Measurements from ENCODE around the gene IL1F10. TPM values are rescaled to one million over a fixed set of nuclear protein-coding genes. Genes with fewer than 3 reads are reported as not detected.
A peak's percentile ranks its signal among the peaks of the same experiment; 100 is the strongest.

IL1F10 gene
- total RNA-seq, 1 donor from 2014 or later, result not detected

DNA sequence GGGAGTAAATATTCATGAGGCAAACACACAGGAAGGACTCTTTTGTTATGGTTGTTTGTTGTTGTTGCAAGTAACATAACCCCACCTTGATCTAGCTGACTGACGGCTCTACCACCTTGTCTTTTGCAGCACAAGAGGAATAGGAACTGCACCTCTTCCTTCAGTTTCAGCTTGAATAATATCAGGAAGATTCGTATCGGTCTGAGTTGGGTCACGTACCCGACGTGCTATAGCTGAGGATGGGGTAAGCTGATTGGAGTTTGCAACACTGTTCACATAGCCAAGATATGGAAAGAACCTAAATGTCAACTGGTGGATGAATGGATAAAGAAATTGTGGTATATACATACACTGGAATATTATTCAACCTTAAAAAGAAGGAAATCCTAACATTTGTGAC, 45.1 kb downstream of the IL1F10 start:
- no peak for ATAC-seq

DNA sequence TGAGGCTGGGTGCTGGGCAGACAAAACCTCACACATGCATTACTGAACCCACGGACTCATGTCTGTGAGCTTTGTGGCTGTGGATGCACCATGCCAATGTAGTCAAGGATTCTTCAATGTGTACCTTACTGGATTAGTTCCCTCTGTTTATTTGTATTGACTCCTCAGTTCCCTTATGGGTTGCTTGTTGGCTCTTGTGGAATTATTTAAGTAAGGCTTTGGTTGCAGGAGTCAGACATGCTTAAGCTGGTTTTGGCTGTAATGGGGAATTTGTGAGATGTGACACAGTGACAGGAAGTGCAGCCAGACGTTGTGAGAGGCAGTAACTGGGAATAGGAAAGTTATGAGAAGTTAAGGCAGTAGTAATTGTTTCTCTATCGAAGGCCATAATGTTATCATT, 46.0 kb downstream of the IL1F10 start:
- ATAC-seq, result no peak

DNA sequence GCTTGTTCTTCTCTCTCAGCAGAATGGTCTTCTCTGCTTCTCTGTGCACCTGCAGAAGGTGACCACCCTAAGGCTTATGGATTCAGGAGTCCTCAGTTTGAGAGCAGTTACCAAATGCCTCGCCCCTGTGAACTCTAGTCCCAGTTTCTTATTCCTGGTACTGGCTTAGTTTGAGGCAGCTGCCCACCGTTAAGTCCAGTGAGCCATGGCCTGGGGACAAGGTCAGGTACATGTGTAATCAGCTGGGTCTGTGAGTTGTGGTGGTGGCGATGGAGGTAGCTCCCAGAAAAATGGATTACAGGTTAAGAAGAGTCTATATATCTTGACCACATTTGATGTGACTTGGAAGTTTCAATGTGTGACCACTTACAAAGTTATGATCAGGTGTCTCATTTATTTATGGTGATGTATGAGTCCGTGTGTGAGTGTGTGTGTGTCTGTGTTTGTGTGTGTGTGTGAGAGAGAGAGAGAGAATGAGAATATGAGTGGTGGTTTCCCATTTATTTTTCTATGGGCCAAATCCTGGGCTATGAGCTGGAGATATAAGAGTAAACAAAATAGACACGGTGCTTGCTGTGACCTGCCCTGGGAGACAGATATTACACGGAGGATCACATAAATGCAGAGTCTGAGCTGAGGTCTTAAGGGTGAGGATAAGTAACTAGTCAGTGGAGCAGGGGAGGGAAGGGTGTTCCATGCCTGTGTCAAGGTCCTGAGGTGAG, 46.6 kb downstream of the IL1F10 start:
- peak; percentile 16 for ATAC-seq

DNA sequence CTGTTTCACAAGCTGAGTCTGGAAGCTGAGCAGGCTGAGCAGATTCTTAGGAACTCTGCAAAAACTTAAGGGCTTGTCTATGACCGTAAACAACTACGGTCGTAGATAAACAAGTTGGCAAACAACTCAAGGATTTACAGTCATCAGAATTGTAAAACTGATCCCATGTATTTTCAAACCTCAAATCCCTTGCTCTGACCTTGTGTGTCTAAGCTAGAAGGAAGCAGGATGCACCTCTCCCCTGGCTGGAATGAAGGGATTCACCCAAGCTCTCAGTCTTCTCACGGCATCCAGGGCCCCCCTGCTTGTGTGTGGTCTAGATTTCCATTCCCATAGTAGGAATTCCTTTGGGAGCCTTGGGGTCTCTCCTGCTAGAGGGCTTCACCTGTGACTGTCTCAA, 47.2 kb downstream of the IL1F10 start:
- no peak for ATAC-seq

DNA sequence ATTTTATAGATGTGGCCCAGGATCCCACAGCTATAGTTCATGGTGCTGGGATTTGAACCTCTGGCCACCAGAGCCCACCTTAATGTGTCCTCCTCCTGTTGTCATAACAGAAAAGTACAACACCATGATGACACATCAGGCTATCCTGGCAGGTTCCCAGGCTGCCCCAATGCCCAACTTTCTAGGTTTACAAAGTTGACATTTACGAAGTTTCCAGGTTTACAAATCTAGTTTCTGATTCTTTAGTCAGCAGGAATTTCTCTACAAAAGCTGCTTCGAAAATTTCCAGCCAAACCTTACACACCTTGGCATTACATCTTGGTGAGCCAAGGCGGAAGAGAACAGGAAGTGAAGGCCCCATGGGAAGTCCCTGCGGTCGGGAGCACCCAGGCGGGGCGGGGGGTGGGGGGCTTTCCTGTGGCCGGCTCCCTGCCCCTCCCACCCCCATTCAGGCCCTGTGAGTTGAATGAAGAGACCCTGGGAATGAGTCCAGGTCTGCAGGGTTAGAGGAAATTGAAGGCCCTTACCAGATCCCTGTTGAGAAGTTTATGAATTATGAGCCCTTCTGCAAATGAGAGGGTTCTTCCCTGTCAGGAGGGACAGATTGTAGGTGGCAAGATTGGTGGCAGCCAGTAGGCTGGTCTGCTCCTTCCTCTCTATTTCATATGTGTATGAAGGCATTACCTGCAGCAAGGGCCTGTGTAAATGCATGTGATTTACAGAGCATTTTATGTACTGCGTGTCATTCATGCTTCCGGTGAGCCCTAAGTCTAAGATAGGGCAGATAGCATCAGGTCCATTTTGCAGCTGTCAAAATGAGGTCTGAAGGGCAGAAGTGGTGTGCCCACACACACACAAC, 48.6 kb downstream of the IL1F10 start:
- no peak for ATAC-seq

DNA sequence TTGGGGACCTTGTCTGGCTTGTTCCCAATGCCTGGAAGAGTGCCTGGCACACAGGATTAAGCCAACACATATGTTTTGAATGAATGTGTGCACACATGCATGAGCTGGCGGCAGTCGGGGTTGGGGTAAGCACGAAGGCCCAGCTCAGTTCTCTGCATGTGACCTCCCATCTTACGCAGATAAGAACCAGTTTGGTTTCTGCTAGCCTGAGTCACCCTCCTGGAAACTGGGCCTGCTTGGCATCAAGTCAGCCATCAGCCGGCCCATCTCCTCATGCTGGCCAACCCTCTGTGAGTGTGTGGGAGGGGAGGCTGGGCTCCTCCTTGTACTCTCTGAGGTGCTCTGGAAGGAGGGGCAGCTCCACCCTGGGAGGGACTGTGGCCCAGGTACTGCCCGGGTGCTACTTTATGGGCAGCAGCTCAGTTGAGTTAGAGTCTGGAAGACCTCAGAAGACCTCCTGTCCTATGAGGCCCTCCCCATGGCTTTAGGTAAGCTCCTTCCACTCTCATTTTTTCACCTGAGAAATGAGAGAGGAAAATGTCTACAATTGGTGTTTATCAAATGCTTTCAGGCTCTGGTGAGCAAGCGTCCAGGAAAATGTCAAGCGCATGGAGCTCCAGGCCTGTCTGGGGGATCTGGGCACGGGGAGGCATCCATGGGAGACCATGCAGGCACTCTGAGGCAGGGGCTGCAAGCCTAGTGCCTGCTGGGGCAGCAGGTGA, 49.9 kb downstream of the IL1F10 start:
- peak; percentile 95 for ATAC-seq

DNA sequence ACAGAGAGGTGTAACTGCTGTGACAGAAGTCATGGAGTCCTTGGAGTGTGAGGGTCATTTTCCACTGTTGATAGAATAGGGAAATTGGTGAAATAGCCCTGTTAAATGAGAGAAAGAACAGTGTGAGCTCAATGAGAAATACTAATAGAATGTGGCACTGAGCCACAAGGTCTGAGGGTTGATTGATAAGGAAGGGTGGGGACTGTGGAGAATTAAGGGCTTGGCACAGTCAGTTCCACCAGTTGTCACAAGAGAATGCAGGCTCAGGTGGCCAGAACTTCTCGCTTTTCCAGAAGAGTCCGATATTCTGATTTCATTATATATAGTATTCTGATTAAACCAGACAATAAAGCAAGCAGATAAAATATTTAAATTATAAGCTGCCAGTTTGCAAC, 50.5 kb downstream of the IL1F10 start:
- ATAC-seq, result no peak

DNA sequence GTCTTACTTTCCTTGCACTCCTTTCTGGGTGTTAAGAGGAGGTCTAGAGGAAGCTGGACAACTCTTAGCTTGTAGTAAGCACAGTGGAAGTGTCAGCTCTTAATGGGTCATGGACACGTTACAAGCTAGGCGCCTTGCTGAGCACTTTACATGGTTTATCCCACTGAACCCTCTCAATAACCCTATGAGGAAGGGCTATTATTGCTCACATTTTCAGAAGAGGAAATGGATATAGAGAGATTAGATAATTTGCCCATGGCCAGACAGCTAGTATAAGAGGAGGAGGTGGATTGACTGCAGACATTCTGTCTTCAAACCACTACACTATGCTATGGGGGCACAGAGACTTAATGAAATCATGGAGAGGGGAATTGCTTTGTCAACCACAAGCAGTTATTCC, 51.3 kb downstream of the IL1F10 start:
- ATAC-seq, result no peak

DNA sequence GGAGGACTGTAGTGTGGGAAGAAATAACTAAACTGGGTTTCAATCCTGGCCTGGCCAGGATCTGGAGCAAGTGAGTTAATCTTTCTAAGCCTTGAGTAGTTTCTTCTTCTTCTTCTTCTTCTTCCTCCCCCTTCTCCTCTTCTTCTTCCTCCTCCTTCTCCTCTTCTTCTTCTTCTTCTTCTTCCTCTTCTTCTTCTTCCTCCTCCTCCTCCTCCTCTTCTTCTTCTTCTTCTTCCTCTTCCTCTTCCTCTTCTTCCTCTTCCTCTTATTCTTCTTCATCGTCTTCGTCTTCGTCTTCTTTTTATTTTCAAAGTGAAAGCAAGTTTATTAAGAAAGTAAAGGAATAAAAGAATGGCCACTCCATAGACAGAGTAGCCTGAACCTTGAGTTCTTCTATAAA, 53.1 kb downstream of the IL1F10 start:
- ATAC-seq, result no peak

DNA sequence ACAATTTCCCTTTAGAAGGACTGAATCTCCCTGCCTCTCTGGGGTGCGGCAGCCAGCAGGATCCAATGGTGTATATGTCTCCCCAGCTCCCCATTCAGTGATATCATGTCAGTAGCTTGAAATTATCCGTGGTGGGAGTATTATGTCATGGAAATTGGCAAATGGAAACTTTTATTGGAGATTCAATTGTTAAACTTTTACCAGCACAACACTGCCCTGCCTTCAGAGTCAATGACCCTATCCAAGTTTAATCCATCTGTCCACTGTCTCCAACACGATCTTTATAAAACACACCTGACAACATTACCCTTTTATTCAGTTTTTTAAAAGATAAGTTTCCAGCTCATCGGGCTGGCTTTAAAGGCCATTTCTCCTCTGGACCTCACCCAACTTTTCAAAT, 54.6 kb downstream of the IL1F10 start:
- no peak for ATAC-seq

DNA sequence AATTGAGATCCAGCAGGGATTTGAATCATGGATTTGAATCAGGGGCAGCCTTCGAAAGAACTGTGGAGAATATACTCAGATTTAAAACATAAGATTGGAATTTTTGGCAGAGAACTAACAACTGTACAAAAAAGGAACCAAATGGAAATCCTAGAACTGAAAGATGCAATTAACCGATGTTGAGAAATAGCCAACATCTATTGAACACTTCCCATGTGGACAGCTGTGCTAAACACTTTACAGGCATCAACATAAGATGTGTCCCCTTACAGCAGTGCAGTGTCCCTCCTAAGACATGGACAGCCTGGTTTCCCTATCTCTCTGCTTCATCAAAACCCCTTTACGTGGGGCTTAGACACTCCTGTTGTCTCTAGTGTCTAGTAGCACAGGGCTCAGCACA, 56.0 kb downstream of the IL1F10 start:
- peak; percentile 2 for ATAC-seq

DNA sequence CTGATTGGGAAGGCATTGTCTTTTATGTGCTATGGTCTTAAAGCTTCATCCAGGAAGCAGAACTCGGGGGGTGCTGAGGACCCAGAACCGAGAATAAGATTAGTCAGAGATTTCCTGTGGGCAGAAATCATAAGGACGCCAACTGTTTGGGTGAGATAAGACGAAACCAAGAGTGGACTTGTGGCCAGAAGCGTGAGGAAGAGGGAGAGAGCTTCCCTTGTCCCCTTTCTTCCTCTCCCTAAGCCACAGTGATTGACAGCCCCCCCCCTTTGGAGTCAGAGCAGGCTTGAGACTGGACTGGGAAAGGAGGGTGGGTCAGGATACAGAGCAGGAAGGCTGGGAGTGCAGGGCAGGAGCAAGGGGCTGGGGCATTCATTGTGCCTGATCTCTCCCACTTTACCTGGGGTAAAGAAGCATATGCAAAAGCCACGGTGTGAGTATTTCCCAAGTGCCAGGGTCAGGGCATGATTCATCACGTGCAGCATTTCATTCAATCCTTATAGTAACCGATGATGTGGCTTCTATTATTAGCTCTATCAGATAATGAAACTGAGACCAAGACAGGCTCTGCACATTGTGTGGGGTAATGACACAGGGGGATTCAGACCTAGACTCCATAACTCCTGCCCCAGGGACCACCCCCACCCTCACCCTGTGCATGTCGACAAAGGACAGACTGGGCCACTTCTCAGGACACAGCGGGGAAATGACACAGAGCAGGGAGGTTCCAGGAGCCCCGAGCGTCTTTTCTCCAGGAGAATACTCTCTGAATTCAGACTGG, 56.6 kb downstream of the IL1F10 start:
- peak; percentile 40 for ATAC-seq

Other genes starting within 250 kb of the IL1F10 start
- gene IL1B, start 231.2 kb upstream of the IL1F10 start, total RNA-seq, result 4.1 TPM
- not detected for gene IL37, start 156.8 kb upstream of the IL1F10 start, total RNA-seq
- gene IL36G, start 90.0 kb upstream of the IL1F10 start, total RNA-seq, result 27.4 TPM
- gene IL36A, start 62.5 kb upstream of the IL1F10 start, total RNA-seq, result 167 TPM
- gene IL36B, start 15.1 kb upstream of the IL1F10 start, total RNA-seq, result 1.4 TPM
- 64.1 TPM for gene IL36RN, start 8.8 kb upstream of the IL1F10 start, total RNA-seq
- 871 TPM for gene IL1RN, start 59.6 kb downstream of the IL1F10 start, total RNA-seq
- 38.6 TPM for gene PSD4, start 106.0 kb downstream of the IL1F10 start, total RNA-seq
- 6.1 TPM for gene PAX8, start 211.0 kb downstream of the IL1F10 start, total RNA-seq